ENCODE results near the gene PSEN2. TPM values are rescaled to one million over a fixed set of nuclear protein-coding genes. Genes with fewer than 3 reads are reported as not detected.

Gene PSEN2
- total and polyA plus RNA-seq, 10 of the 15 experiments (the other 5 are each of a cell fraction or from before 2014, with no cell fraction given), result 0.90 to 13.3 (median 7.0) TPM

GRCh38 chr1:226902601-226903000, 32.2 kb downstream of the PSEN2 start:
- ATAC-seq (no peak), FAIRE-seq (no peak), DNase-seq (ENCODE audit: low read depth, low spot score) (no peak)
- no peaks in the 10 kb centered on the region for H4K20me1 ChIP-seq (ENCODE audit: control insufficient read depth, insufficient read depth)
- H2AFZ ChIP-seq (ENCODE audit: control insufficient read depth, low read depth, low read length), result no peak overlapping the region
- no peak overlapping the region for H3K4me3 ChIP-seq
- no peak overlapping the region for H3K27ac ChIP-seq (ENCODE audit: control insufficient read depth, insufficient read depth)
- in situ Hi-C loops (cut with MboI) (no loop called here), intact Hi-C loops (cut with micrococcal nuclease; ENCODE audit: unreplicated experiment) (no loop called here)
- H3K79me2 ChIP-seq (ENCODE audit: control insufficient read depth, insufficient read depth, low read length), result no peaks in the 10 kb centered on the region
- BruUV-seq (replicated peaks), result no TSS peak
- no peaks in the 10 kb centered on the region for H3K4me1 ChIP-seq (ENCODE audit: control insufficient read depth, insufficient read depth, low read length)
- POLR2A ChIA-PET, result no interaction called here
- CTCF ChIA-PET, result no interaction called here
- TF ChIP-seq RUNX3 (IDR thresholded peaks at IDR 0.05; ENCODE audit: low read length) (no peak), CBX5 (IDR thresholded peaks at IDR 0.05; ENCODE audit: low read depth) (no peak), SMARCA5 (IDR thresholded peaks at IDR 0.05) (no peak), NR2C1 (IDR thresholded peaks at IDR 0.05) (no peak), SMAD1 (IDR thresholded peaks at IDR 0.05; ENCODE audit: low read depth, partially characterized antibody) (no peak), ATF2 (IDR thresholded peaks at IDR 0.05; ENCODE audit: low read length) (no peak)
- TF ChIP-seq, protein P1, sequence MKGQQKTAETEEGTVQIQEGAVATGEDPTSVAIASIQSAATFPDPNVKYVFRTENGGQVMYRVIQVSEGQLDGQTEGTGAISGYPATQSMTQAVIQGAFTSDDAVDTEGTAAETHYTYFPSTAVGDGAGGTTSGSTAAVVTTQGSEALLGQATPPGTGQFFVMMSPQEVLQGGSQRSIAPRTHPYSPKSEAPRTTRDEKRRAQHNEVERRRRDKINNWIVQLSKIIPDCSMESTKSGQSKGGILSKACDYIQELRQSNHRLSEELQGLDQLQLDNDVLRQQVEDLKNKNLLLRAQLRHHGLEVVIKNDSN (IDR thresholded peaks at IDR 0.05; ENCODE audit: borderline replicate concordance, extremely low read length, insufficient read depth, low read depth, low read length), result no peak
- SMC1A ChIA-PET (ENCODE audit: uncharacterized antibody, unreplicated experiment), result no interaction called here
- WGBS (ENCODE audit: insufficient coverage, insufficient replicate concordance, low lambda C conversion rate, missing lambda C conversion rate), result 61% methylated on average over 4 of the region's 4 CpGs
- no peaks in the 10 kb centered on the region; a peak in 1 of 4 replicates for H3K36me3 ChIP-seq (ENCODE audit: control insufficient read depth in 2 of 2, insufficient read depth in 2 of 2, low read length in 1 of 2)
- RAD21 ChIA-PET (ENCODE audit: unreplicated experiment), result no interaction called here
- no peaks in the 10 kb centered on the region; the same call in 2 of the 3 replicates for H3K9me3 ChIP-seq (replicated peaks; ENCODE audit: control insufficient read depth, insufficient read depth, low read length)
- no peak overlapping the region for H3K9ac ChIP-seq (ENCODE audit: control insufficient read depth, insufficient read depth, low read length)
- no peak overlapping the region for H3K4me2 ChIP-seq (ENCODE audit: control insufficient read depth, insufficient read depth)
- H3K27me3 ChIP-seq (replicated peaks in 1 of 2; ENCODE audit: control insufficient read depth in 2 of 2, insufficient read depth in 2 of 2, low read length in 1 of 2), result no peaks in the 10 kb centered on the region

Data from GM12878 (cell line).